SW 1271 (cell line): ENCODE data around the gene C9orf153.
"Not testable (repeated sequence)": the region's sequence is repeated elsewhere in the genome, so short reads cannot be mapped to it uniquely, and the experiment has no call there.

ENCODE experiments used
- DNase-seq, 2 experiments: peaks; one replicate each; lab custom pipeline; 2025; lab: John Stamatoyannopoulos, UW

Gene C9orf153

GRCh38 chr9:86259557-86259956 is at the start of gene C9orf153:
TSS of gene C9orf153 (minus strand) at chr9:86259657. CDS start at chr9:86229603, 30,054 bp downstream.
- DNase-seq = no peak

DNA sequence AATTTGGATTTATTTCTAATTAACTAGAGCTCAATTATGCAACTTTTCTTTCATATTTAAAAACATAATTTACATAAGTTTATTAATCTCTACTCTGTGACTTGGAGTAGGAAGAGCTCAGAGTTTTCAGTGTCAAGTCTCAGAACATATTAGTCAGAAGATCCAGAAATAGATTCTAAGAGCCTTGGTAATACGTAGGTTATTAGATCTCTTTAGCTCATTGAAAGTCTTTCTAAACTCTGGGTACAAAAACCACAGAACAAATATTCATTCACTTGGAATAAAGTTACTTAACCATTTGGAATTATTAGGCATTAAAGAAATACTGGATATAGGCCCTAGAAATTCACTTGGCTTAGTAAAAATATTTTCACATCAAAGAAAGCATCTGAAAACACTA is 49.2 kb upstream of the C9orf153 start:
- no peak for DNase-seq

DNA sequence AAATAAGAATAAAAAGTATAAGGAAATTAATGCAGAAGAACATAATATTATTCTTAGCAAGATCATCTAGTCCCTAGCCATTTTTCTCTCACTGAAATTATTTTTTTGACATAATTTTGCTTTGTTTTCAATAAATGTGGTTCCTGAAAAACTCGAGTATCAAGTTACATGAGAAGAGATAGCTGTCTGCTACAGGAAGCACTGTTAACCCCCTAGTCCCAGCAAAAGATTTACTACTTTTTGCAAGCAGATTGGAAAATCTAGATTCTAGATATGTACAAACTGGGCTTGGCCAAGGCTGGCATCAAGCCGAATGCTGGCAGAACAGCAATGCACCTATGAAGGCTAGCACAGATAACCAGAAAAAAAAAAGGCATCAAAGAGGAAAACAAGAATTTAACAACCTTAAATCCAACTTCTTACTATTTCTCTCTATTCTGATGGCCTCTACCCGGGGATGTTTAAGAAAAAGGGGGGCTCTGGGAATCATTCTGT is 44.8 kb upstream of the C9orf153 start:
- DNase-seq = no peak

DNA sequence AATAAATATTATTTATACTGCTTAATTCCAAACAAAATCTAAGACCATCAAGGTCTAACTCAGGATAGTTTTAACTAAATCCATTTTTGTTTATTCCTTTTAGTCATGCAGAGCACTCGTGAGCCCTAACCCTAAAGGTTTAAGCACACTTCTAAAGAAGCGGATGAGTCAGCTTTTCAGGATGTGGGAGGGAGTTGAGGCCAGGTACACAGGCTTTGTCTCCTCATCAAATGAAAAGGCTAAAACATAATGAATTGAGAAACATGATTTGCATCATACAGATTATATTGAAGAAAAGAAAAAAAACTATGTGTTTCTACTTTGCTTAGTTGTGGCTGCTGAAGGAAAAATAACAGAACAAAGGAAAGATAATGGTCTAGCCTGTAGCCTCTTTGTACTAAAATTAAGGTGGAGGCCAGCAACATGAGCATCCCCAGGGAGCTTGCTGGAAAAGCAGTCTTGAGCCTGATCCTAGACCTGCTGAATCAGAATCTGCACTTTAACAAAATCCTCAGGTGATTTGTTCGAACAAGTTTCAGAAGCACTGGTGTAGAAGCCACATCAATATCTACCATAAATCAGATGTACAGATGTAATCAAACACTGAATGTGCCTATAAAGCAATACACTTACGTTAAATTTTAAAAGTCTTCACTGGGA is 44.0 kb upstream of the C9orf153 start:
- no peak for DNase-seq

DNA sequence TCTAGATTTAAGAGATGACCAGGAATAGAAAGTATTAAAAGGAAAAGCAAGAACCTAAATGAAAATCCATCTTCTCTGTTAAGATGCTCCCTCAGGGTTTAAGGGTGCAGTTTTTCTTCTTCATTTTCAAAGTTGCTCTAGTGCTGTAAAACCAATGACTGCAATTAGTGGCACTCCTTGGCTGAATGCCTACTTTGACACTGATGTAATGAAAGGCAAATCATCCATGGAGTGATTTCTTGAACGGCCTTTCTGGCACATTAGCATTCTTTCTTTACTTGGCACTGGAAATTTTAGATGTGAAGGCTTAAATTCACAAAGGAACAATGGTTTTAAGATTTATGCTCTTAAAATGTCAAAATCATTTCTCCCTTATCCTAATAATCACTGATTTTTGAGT is 42.2 kb upstream of the C9orf153 start:
- DNase-seq = no peak

DNA sequence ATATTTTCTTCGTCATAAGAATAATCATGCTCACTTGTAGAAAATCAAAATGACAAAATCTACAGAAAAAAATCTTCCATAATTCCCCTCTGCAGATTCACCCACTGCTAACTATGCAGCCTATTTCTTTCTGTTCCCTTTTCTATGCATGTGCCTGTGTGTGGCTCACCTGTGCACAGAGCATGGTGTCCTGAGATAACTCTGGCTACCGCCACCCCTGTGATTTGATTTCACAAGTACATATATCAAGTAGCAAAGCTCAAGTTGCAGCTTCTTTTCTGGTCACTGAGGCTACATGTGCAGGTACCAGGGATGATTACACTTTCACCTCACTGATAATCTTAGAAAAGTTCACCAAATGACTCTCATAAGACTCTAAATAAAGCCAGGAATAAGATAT is 41.2 kb upstream of the C9orf153 start:
- no peak for DNase-seq

DNA sequence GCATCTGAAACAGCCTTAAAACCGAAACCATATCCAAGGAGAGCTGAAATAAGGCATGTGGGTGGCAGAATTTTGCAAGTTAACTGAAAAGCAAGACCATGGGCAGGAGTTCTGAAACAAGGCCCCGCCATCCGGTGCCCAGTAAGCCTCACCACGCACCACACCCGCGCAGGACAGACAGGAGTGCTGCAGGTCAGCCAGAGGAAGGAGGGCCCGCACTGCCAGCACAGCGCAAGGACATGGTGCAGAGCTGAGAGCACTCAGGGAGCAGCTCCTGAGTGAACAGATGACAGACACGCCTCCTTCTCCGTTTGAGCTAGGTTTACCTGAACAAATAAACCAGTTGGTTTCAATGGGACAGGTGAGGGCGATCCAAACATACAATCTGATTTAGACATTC is 39.4 kb upstream of the C9orf153 start:
- no peak for DNase-seq

DNA sequence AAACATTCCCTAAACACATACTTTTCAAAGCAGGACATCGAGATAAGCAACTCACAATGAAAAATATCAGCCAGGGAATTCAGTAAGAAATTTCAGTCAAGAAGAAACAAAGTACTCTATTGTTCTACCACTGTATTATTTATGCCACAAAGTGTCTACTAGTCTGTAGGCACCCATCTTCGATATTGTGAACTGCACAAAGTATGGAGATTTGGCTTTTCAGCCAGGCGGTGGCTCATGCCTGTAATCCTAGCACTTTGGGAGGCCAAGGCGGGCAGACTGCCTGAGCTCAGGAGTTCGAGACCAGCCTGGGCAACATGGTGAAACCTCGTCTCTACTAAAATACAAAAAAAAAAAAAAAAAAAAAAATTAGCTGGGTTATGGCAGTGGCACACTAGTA is 30.9 kb upstream of the C9orf153 start:
- DNase-seq = not testable (repeated sequence)

DNA sequence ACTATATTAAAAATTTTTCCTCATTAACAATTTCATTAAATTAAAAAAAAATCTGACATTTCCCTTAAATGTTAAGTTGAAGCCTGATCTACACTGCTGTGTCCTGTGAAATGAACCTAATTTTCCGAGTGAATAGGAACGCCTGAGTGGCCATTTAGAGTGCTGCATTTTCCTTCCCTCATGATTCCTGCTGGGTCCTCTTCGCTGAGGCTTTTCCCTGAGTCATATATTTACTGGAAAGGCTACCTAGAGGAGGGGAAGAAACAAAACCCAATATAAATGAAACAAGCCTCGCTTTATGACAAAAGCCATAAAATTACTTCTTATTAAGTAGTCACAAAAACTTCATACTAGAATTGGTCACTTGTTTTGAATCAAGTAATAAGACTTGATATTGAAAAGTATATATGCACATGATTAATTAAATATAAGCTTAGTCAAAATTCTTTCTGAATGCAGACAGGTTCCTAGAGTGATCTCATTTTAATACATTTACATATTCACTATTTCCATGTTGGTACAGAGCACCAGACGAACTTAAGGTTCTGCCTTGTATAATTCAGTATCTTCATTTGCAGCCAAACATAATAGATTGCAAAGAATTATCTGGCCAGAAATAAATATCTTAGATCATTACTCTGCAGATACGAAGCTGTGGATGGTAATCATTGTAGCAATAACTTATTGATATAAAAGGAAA is 29.2 kb upstream of the C9orf153 start:
- DNase-seq = no peak

GRCh38 chr9:86287013-86287412 is 27.6 kb upstream of the C9orf153 start:
- peak in 1 of 2 experiments; percentile 37 for DNase-seq

GRCh38 chr9:86286278-86286677 is 26.8 kb upstream of the C9orf153 start:
- DNase-seq = no peak

DNA sequence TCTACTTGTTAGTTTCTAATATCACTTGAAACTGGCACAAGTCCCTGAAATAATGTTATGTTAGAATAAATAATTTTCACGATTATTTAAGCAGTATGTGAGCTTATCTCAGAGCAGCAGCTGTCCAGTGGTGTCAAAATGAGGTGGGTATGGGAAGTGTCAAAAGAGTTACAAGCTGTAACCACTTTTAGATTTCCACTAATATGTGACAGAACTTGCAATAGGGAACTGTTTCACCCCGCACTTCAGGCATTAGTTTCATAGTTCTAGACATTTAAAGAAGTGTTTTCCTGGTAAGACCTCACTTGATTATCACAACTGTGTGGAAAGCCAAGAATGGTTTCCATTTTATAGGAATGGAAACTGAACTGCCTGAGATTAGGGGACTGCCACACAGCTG is 25.8 kb upstream of the C9orf153 start:
- no peak for DNase-seq

DNA sequence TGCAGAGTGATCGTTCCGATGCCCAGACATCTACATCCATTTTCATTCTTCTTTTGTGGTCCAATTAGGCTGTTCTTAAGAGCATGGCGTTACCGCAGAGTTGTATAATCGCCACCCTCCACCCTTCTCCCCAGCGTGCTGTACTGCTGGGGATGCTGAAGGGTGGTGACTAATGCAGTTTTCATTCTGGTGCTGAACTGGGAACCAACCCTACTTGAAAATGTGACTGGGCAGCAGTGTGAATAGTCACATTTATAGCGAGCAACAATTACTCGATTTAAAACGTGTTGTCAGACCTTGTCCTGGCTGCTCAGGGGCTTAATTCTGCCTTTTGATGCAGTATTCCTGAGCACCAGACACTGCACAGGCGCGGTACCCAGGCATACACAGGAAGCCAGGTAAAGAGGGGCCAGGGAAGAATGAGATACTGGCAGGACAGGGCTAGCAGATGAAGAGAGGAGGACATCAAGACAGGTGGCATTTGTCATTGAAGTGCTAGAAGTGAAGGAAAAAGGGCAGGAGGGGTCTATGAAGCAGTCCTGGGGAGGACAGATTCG is 23.6 kb upstream of the C9orf153 start:
- peak in 1 of 2 experiments; percentile 49 for DNase-seq

DNA sequence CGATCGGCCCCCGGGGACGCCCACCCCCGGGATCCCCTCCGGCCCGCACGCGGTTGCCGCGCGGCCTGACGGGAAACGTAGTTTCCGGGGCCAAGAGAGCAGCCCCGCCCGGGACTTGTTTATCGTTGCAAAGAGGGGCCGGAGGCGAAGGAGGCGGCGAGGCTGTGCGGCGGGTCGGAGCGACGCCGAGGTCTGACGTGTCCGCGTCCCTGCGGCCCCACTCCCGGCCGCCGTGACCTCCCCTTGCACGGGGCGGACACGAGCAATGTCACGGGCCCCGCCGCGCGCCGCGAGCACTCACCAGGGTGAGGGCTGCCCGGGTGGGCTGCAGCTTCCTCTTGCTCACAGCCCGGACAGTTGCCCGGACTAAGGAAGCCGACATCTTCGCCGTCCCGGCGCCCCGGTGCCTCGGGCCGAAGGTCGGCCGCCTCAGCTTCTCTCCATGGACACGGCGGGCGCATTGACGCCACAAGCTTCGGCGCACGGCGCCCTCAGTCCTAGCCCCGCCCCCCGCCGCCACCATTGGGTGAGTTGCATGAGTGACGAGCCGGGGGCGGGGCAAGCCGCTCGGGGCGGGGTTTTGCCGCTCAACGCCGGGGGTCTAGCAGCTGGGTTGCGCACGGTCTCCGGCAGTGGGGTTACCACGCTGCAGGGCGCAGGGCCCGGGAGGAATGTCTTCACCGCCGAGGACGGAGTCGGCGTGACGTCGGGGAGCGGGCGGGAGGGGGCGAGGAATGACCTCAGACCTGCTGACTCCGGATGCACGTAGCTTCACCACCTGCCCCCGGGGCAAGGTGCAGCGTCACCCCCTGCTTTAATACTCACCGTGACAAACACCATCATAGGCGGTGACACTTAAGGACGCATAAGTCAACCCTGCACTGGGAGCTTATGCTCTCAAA is 22.9 kb upstream of the C9orf153 start, which contains the start of gene ISCA1:
ISCA1 (minus strand) TSS at position 462 of the 902 bp plus-strand sequence; CDS start at position 382, 80 bp downstream.
- peak; percentile 79 to 89 for DNase-seq

GRCh38 chr9:86281593-86282076 is 22.2 kb upstream of the C9orf153 start:
- DNase-seq = peak in 1 of 2 experiments; percentile 33

DNA sequence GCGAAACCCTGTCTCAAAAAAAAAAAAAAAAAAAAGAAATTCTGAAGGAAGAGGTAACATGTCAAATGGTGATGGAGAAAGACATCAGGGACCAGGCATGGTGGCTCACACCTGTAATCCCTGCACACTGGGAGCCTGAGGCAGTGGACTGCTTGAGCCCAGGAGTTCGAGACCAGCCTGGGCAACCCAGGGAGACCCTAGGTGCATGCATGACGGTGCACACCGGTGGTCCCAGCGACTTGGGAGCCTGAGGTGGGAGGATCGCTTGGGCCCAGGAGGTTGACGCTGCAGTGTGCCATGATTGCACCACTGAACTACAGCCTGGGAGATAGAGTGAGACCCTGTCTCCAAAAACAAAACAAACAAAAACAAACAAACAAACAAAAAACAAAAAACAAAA is 21.1 kb upstream of the C9orf153 start:
- DNase-seq = no peak

GRCh38 chr9:86279839-86280238 is 20.4 kb upstream of the C9orf153 start:
- DNase-seq = no peak

GRCh38 chr9:86277072-86277471 is 17.6 kb upstream of the C9orf153 start:
- no peak for DNase-seq

DNA sequence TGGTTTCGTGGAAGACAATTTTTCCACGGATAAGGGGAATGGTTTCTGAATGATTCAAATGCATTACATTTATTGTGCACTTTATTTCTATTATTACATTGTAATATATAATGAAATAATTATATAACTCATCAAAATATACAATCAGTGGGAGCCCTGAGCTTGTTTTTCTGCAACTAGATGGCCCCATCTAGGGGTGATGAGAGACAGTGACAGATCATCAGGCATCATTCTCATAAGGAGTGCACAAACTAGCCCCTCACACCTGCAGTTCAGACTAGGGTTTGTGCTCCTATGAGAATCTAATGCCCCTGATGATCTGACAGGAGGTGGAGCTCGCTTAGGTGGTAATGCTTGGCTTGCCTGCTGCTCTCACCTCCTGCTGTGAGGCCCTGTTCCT is 16.5 kb upstream of the C9orf153 start:
- DNase-seq = no peak

GRCh38 chr9:86274821-86275643 is 15.6 kb upstream of the C9orf153 start:
- no peak for DNase-seq

DNA sequence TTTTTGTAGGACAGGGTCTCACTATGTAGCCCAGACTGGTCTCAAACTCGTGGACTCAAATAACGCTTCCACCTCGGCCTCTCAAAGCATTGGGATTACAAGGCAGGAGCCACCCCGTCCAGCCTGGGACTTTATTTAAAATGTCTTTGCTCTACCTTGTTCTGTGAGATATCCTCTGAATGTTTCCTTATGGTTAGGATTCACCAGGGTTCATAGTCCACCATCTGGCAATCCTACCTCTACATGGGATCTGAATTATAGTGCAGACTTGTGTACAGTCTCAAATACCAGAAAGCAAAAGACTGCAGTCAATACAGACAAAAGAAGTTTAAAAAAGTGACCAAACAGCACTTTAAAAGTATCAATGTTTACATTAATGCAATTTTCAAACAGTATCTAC is 12.8 kb upstream of the C9orf153 start:
- no peak for DNase-seq
